Neural progenitor cell (in vitro differentiated cells): ENCODE data around the gene TMEM203. TPM values are rescaled to one million over a fixed set of nuclear protein-coding genes. Genes with fewer than 3 reads are reported as not detected.

Source experiments
- DNase-seq: peaks from one replicate; pipeline ENCODE4 v3.0.0-alpha.2; 2016; ENCODE audit warnings: low spot score
- H2AFZ ChIP-seq: fragments of 200-600 bp; sonication (generic); replicated peaks from 2 replicates; pipeline ENCODE4 v1.6.1; 2016; ENCODE audit warnings: antibody characterized with exemption
- H3F3A ChIP-seq: fragments of 200-600 bp; sonication (generic); 2 replicates; pipeline ENCODE4 v1.6.1; 2016; ENCODE audit warnings: antibody characterized with exemption, low read depth
- H3K27ac ChIP-seq: fragments of 200-600 bp; sonication (generic); 2 replicates; pipeline ENCODE4 v1.5.1; 2016; ENCODE audit warnings: mild to moderate bottlenecking
- H3K27me3 ChIP-seq: fragments of 200-600 bp; sonication (generic); 2 replicates; pipeline ENCODE4 v1.6.1; 2016; ENCODE audit warnings: mild to moderate bottlenecking, moderate library complexity
- H3K36me3 ChIP-seq: fragments of 200-600 bp; sonication (generic); 2 replicates; pipeline ENCODE4 v1.5.1; 2016
- H3K4me1 ChIP-seq: fragments of 200-600 bp; sonication (generic); 2 replicates; pipeline ENCODE4 v1.6.1; 2016; ENCODE audit warnings: mixed run types
- H3K4me2 ChIP-seq: fragments of 200-600 bp; sonication (generic); 2 replicates; pipeline ENCODE4 v1.6.1; 2016
- H3K4me3 ChIP-seq: fragments of 200-600 bp; sonication (generic); 2 replicates; pipeline ENCODE4 v1.5.1; 2016
- H3K79me2 ChIP-seq: fragments of 200-600 bp; sonication (generic); 2 replicates; pipeline ENCODE4 v1.6.1; 2016; ENCODE audit warnings: low read depth
- H3K9ac ChIP-seq: fragments of 200-600 bp; sonication (generic); 2 replicates; pipeline ENCODE4 v1.6.1; 2016
- H3K9me3 ChIP-seq: fragments of 200-600 bp; sonication (generic); 2 replicates; pipeline ENCODE4 v1.5.1; 2016; ENCODE audit warnings: low read depth
- H4K20me1 ChIP-seq: fragments of 200-600 bp; sonication (generic); 2 replicates; pipeline ENCODE4 v1.6.1; 2016; ENCODE audit warnings: low read depth
- H3K27ac Mint-ChIP-seq: 3 replicates; pipeline ENCODE4 v1.8.0; 2021; ENCODE audit warnings: mixed read lengths
- H3K27me3 Mint-ChIP-seq: 2 replicates; pipeline ENCODE4 v1.8.0; 2022; ENCODE audit warnings: low read depth, mild to moderate bottlenecking, inconsistent platforms, moderate library complexity, mixed read lengths; ENCODE audit not compliant: insufficient read depth
- H3K36me3 Mint-ChIP-seq: 3 replicates; pipeline ENCODE4 v1.8.0; 2021; ENCODE audit warnings: mixed read lengths
- H3K4me1 Mint-ChIP-seq: 3 replicates; pipeline ENCODE4 v1.8.0; 2021; ENCODE audit warnings: mixed read lengths
- H3K4me3 Mint-ChIP-seq: 3 replicates; pipeline ENCODE4 v1.8.0; 2021; ENCODE audit warnings: mild to moderate bottlenecking, moderate library complexity, mixed read lengths
- H3K9me3 Mint-ChIP-seq: 3 replicates; pipeline ENCODE4 v1.8.0; 2020; ENCODE audit warnings: mixed read lengths
- CTCF ChIP-seq: fragments of 200-600 bp; sonication (generic); IDR thresholded peaks from 2 replicates; pipeline ENCODE4 v1.5.1; 2017; ENCODE audit warnings: antibody characterized with exemption, mild to moderate bottlenecking
- EZH2 ChIP-seq: fragments of 200-600 bp; sonication (generic); IDR thresholded peaks from 2 replicates; pipeline ENCODE4 v1.6.1; 2017; ENCODE audit warnings: antibody characterized with exemption, mild to moderate bottlenecking, moderate library complexity
- EZH2phosphoT487 ChIP-seq: fragments of 200-600 bp; sonication (generic); IDR thresholded peaks from 2 replicates; pipeline ENCODE4 v1.6.1; 2017; ENCODE audit warnings: antibody characterized with exemption
- total RNA-seq: library from RNA; depleted of rRNA; stranded (reverse); fragments of >200 nt; gene quantifications from 2 replicates; pipeline ENCODE4 v1.2.3, GENCODE V29; 2015; ENCODE audit warnings: low replicate concordance

TMEM203 gene
- total RNA-seq, 1 donor from 2014 or later: 21.6 TPM

DNA sequence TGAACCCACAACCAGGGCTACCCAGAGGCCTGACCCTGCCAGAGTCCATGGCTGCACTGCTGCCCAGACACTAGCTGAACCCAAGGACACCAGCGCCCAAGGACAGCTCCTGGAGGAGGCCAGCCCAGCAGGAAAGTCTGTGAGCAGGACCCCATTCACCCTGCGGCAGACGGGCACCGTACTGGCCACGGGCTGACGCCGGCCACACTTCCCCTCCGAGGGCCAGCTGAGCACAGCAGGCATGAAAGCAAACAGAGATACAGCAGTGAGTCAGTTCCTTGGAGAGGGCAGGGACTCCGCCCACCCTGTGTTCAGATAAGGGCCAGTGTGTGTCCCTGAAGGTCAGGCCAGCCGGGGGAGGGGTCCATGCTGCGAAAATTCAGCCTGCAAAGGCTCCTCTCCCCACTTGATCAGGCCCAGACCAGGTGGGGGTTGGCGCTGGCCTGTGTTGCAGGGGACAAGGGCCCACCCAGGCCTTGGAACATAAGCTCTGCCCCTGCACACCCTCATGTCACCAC is 13.4 kb upstream of the TMEM203 start:
- Mint-ChIP-seq H3K36me3 (no peaks in the 10 kb centered on the region), H3K4me1 (no peaks in the 10 kb centered on the region), H3K27me3 (peaks cover 2% of the 10 kb centered on the region), H3K4me3 (no peak overlapping the region), H3K9me3 (no peaks in the 10 kb centered on the region), H3K27ac (no peak overlapping the region)
- Histone ChIP-seq H4K20me1 (peaks cover 7% of the 10 kb centered on the region), H3K9ac (no peak overlapping the region), H3K27ac (no peak overlapping the region), H3K27me3 (peaks cover 25% of the 10 kb centered on the region), H3F3A (peaks cover 12% of the 10 kb centered on the region), H3K4me2 (no peak overlapping the region), H3K36me3 (no peaks in the 10 kb centered on the region), H3K4me1 (peaks cover 13% of the 10 kb centered on the region), H3K79me2 (no peaks in the 10 kb centered on the region), H3K9me3 (no peaks in the 10 kb centered on the region), H2AFZ (no peak overlapping the region), H3K4me3 (no peak overlapping the region)
- DNase-seq: no peak
- TF ChIP-seq CTCF (no peak), EZH2phosphoT487 (no peak), EZH2 (no peak)

DNA sequence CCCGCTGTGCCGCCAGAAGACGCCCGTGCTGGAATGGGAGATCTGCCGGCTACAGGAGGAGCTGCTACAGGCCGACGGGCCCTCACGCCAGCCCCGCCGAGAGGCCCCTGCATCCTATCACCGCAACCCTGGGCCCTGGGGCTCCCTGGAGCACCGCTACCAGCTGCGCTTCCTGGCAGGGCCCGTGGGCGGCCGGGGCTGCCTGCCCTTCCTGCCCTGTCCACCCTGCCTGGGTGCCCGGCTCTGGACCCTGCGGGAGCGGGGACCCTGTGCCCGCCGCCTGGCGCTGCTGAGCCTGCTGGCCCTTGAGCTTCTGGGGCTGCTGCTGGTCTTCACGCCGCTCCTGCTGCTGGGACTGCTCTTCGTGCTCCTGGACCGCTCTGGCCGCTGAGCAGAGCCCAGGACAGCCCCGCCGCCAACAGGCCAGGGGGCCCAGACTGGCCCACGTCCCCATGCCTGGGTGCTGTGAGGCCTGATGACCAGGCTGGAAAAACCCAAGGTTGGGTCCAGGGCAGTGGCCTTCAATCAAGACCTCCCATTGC is 12.8 kb upstream of the TMEM203 start:
- Mint-ChIP-seq H3K27ac (no peak overlapping the region), H3K9me3 (no peaks in the 10 kb centered on the region), H3K4me1 (no peaks in the 10 kb centered on the region), H3K4me3 (no peak overlapping the region), H3K27me3 (peaks cover 2% of the 10 kb centered on the region), H3K36me3 (no peaks in the 10 kb centered on the region)
- TF ChIP-seq EZH2phosphoT487 (no peak), EZH2 (no peak), CTCF (no peak)
- Histone ChIP-seq H3F3A (peaks cover 11% of the 10 kb centered on the region), H3K27ac (no peak overlapping the region), H3K9ac (no peak overlapping the region), H3K9me3 (no peaks in the 10 kb centered on the region), H3K27me3 (peaks cover 25% of the 10 kb centered on the region), H3K4me1 (peaks cover 13% of the 10 kb centered on the region), H4K20me1 (peaks cover 7% of the 10 kb centered on the region), H3K79me2 (no peaks in the 10 kb centered on the region), H3K36me3 (no peaks in the 10 kb centered on the region), H3K4me3 (no peak overlapping the region), H3K4me2 (no peak overlapping the region), H2AFZ (no peak overlapping the region)
- DNase-seq: no peak

GRCh38 chr9:137217276-137218211 is 12.1 kb upstream of the TMEM203 start:
- Histone ChIP-seq H3K4me1 (peaks cover 7% of the 10 kb centered on the region), H3K27ac (no peak overlapping the region), H3K9ac (no peak overlapping the region), H3K9me3 (no peaks in the 10 kb centered on the region), H4K20me1 (peaks cover 7% of the 10 kb centered on the region), H2AFZ (no peak overlapping the region), H3K4me3 (no peak overlapping the region), H3K4me2 (no peak overlapping the region), H3K27me3 (peaks cover 18% of the 10 kb centered on the region), H3K36me3 (no peaks in the 10 kb centered on the region), H3F3A (peaks cover 4% of the 10 kb centered on the region), H3K79me2 (no peaks in the 10 kb centered on the region)
- peaks cover 2% of the 10 kb centered on the region for H3K27me3 Mint-ChIP-seq
- H3K9me3 Mint-ChIP-seq: no peaks in the 10 kb centered on the region
- H3K27ac Mint-ChIP-seq: no peak overlapping the region
- peak overlapping the region; percentile 60 for H3K4me3 Mint-ChIP-seq
- DNase-seq: peak; percentile 60
- peaks cover 3% of the 10 kb centered on the region for H3K36me3 Mint-ChIP-seq
- no peaks in the 10 kb centered on the region for H3K4me1 Mint-ChIP-seq
- TF ChIP-seq EZH2: no peak
- TF ChIP-seq CTCF: no peak
- TF ChIP-seq EZH2phosphoT487: no peak
